AG04450 (cell line): ENCODE measurements around the gene LRRD1. TPM values are rescaled to one million over a fixed set of nuclear protein-coding genes. Genes with fewer than 3 reads are reported as not detected.

Source experiments
- CTCF ChIA-PET: fragments of 300-600, 350-600 bp; formaldehyde crosslinking; extraction: SDS; loops from one replicate; lab custom pipeline; 2022; ENCODE audit warnings: antibody characterized with exemption, inconsistent platforms; lab: Charles Lee
- POLR2A ChIA-PET: fragments of 350-600 bp; formaldehyde crosslinking; extraction: SDS; loops from one replicate; lab custom pipeline; 2021; ENCODE audit warnings: antibody characterized with exemption, inconsistent platforms; lab: Yijun Ruan, JAX
- DNase-seq: peaks from one replicate; pipeline ENCODE4 v3.0.0-alpha.2; 2011; ENCODE audit warnings: low read depth, low spot score
- H3K27ac ChIP-seq: one replicate; pipeline ENCODE4 v1.5.1; 2012; ENCODE audit warnings: low read depth, low read length, control low read depth
- H3K27me3 ChIP-seq: one replicate; pipeline ENCODE4 v1.6.0; 2012; ENCODE audit warnings: low read length; ENCODE audit not compliant: control insufficient read depth, insufficient read depth
- H3K4me3 ChIP-seq: 2 replicates; pipeline ENCODE4 v1.5.1; 2011; ENCODE audit warnings: mild to moderate bottlenecking, low read depth, low read length, control low read depth
- H3K9me3 ChIP-seq: 2 replicates; pipeline ENCODE4 v1.5.1; 2012; ENCODE audit warnings: low read length; ENCODE audit not compliant: control insufficient read depth, insufficient read depth
- CTCF ChIP-seq: IDR thresholded peaks from 2 replicates; pipeline ENCODE4 v1.5.1; 2011; ENCODE audit warnings: low read depth, low read length, control low read depth, inconsistent platforms
- polyA plus RNA-seq: library from polyadenylated mRNA; depleted of rRNA; stranded (reverse); fragments of >200 nt; gene quantifications from 2 replicates; pipeline ENCODE4 v1.2.3, GENCODE V29; 2011

LRRD1 gene
- polyA plus RNA-seq, 1 experiment, result not detected

GRCh38 chr7:92121681-92122080 is 57.3 kb downstream of the LRRD1 start:
- Histone ChIP-seq H3K27me3 (no peaks in the 10 kb centered on the region), H3K9me3 (peaks cover 3% of the 10 kb centered on the region; the same call in 1 of the 2 replicates), H3K27ac (no peak overlapping the region), H3K4me3 (no peak overlapping the region)
- POLR2A ChIA-PET, result no interaction called here
- CTCF ChIA-PET, result no interaction called here
- DNase-seq, result no peak
- TF ChIP-seq CTCF, result no peak

- TF ChIP-seq CTCF, result no peak
- no peak for DNase-seq
- peaks cover 3% of the 10 kb centered on the region; the same call in 1 of the 2 replicates for H3K9me3 ChIP-seq
- H3K27ac ChIP-seq, result no peak overlapping the region
- ChIA-PET CTCF (no interaction called here), POLR2A (no interaction called here)
- no peak overlapping the region for H3K4me3 ChIP-seq
- no peaks in the 10 kb centered on the region for H3K27me3 ChIP-seq
Observed at GRCh38 chr7:92119213-92119759, 59.7 kb downstream of the LRRD1 start.

GRCh38 chr7:92116949-92117348 is 62.0 kb downstream of the LRRD1 start:
- H3K9me3 ChIP-seq, result peaks cover under 1% of the 10 kb centered on the region; the same call in 1 of the 2 replicates
- CTCF ChIA-PET, result interaction anchor here (1.4 kb wide), 1 partner anchor 62 kb away, joined by 3 read pairs; the partner anchor contains the start of gene LRRD1
- no peak overlapping the region for H3K27ac ChIP-seq
- DNase-seq, result no peak
- no peak overlapping the region for H3K4me3 ChIP-seq
- TF ChIP-seq CTCF, result no peak
- POLR2A ChIA-PET, result no interaction called here
- no peaks in the 10 kb centered on the region for H3K27me3 ChIP-seq

- no peak for DNase-seq
- H3K9me3 ChIP-seq, result no peaks in the 10 kb centered on the region
- H3K27me3 ChIP-seq, result no peaks in the 10 kb centered on the region
- CTCF ChIA-PET, result interaction anchor here (0.6 to 1.4 kb wide), 4 partner anchors 12 to 332 kb away, joined by 3 to 5 read pairs (median 3); partner anchors contain the start of genes GATAD1 and LRRD1
- H3K4me3 ChIP-seq, result no peak overlapping the region
- POLR2A ChIA-PET, result interaction anchor here (0.7 kb wide), 1 partner anchor 244 kb away, joined by 3 read pairs; no protein-coding TSS in a partner anchor
- TF ChIP-seq CTCF, result no peak
- no peak overlapping the region for H3K27ac ChIP-seq
Observed at GRCh38 chr7:92115821-92116220, 63.1 kb downstream of the LRRD1 start.

- no peak for DNase-seq
- TF ChIP-seq CTCF, result no peak
- H3K4me3 ChIP-seq, result no peak overlapping the region
- ChIA-PET POLR2A (no interaction called here), CTCF (no interaction called here)
- no peaks in the 10 kb centered on the region for H3K27me3 ChIP-seq
- H3K9me3 ChIP-seq, result no peaks in the 10 kb centered on the region
- H3K27ac ChIP-seq, result no peak overlapping the region
Observed at GRCh38 chr7:92110857-92111256, 68.1 kb downstream of the LRRD1 start.
